NCI-H226 (cell line): ENCODE data around the gene MKRN1.
"Not testable (repeated sequence)": the region's sequence is repeated elsewhere in the genome, so short reads cannot be mapped to it uniquely, and the experiment has no call there.

Experiments used
- DNase-seq: peaks from one replicate; pipeline ENCODE4 v3.0.0-alpha.2; 2015

MKRN1 gene

GRCh38 chr7:140433396-140433795 lies 45.9 kb downstream of the MKRN1 start:
- DNase-seq, result no peak

GRCh38 chr7:140426130-140426529 lies 53.2 kb downstream of the MKRN1 start:
- no peak for DNase-seq

GRCh38 chr7:140425718-140426117 lies 53.6 kb downstream of the MKRN1 start:
- no peak for DNase-seq

GRCh38 chr7:140423501-140423900 lies 55.8 kb downstream of the MKRN1 start:
- no peak for DNase-seq

- no peak for DNase-seq
Observed at GRCh38 chr7:140421521-140421920, 57.8 kb downstream of the MKRN1 start.

GRCh38 chr7:140418653-140419052 lies 60.7 kb downstream of the MKRN1 start:
- DNase-seq, result no peak

GRCh38 chr7:140418156-140418472 lies 61.2 kb downstream of the MKRN1 start:
- DNase-seq, result not testable (repeated sequence)

GRCh38 chr7:140417456-140418155 lies 61.7 kb downstream of the MKRN1 start:
- no peak for DNase-seq

GRCh38 chr7:140416560-140416959 lies 62.7 kb downstream of the MKRN1 start:
- DNase-seq, result no peak

- not testable (repeated sequence) for DNase-seq
Observed at GRCh38 chr7:140415816-140416215, 63.5 kb downstream of the MKRN1 start.

GRCh38 chr7:140415361-140415760 lies 63.9 kb downstream of the MKRN1 start:
- DNase-seq, result no peak

- DNase-seq, result no peak
Observed at GRCh38 chr7:140404565-140405065, 74.7 kb downstream of the MKRN1 start.

- DNase-seq, result no peak
Observed at GRCh38 chr7:140403878-140404564, 75.3 kb downstream of the MKRN1 start, which contains the start of gene RAB19. Gene RAB19 (plus strand): TSS chr7:140404058. CDS start chr7:140407647, 3,589 bp downstream.
